ENCODE measurements around the gene IL20RA.
"Not testable (repeated sequence)": the region's sequence is repeated elsewhere in the genome, so short reads cannot be mapped to it uniquely, and the experiment has no call there.

The IL20RA gene, protein sequence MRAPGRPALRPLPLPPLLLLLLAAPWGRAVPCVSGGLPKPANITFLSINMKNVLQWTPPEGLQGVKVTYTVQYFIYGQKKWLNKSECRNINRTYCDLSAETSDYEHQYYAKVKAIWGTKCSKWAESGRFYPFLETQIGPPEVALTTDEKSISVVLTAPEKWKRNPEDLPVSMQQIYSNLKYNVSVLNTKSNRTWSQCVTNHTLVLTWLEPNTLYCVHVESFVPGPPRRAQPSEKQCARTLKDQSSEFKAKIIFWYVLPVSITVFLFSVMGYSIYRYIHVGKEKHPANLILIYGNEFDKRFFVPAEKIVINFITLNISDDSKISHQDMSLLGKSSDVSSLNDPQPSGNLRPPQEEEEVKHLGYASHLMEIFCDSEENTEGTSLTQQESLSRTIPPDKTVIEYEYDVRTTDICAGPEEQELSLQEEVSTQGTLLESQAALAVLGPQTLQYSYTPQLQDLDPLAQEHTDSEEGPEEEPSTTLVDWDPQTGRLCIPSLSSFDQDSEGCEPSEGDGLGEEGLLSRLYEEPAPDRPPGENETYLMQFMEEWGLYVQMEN

DNA sequence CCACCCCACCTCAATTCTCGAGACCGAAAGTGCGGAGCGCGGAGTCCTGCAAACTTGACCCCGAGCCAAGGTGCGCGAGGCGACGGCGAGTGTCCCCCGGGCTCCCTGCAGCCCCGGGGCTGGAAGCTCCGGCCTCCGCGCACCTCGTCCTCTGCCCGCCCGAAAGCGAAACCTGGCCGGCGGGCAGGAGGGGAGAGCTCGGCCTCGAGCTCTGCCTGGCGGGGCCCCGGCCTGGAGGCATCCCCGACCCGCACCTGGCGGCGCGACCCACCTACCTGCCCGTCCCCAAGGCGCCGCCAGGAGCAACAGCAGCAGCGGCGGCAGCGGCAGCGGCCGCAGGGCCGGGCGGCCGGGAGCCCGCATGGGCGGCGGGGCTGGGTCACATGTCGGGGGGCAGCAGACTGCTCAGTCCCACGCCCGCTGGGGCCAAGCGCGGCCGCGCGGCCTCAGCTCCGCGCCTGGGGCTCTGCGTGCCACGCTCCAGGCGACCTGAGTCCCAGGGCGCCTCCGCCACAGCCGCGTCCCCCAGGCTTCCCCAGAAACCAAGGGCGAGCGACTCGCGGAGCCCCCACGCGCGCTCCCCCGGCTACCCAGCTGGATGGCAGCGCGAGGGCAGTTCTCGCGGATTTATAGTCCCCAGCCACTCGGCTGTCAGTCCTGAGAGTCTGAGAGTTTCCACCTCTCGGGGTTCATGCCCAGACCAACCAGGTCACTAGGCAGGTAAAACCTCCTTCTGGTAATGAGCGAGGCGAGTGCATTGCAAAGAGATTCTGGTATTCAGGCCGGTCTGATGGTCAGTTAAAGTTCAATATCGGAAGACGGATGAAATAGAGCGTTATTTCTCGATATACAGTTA is at the start of gene IL20RA:
TSS of gene IL20RA (minus strand) at position 600 of the 856 bp plus-strand sequence. CDS start at position 363, 237 bp downstream.
- peak in 1 of 2 donors; percentile 2 for DNase-seq (ENCODE audit: low read depth in 2 of 2)

DNA sequence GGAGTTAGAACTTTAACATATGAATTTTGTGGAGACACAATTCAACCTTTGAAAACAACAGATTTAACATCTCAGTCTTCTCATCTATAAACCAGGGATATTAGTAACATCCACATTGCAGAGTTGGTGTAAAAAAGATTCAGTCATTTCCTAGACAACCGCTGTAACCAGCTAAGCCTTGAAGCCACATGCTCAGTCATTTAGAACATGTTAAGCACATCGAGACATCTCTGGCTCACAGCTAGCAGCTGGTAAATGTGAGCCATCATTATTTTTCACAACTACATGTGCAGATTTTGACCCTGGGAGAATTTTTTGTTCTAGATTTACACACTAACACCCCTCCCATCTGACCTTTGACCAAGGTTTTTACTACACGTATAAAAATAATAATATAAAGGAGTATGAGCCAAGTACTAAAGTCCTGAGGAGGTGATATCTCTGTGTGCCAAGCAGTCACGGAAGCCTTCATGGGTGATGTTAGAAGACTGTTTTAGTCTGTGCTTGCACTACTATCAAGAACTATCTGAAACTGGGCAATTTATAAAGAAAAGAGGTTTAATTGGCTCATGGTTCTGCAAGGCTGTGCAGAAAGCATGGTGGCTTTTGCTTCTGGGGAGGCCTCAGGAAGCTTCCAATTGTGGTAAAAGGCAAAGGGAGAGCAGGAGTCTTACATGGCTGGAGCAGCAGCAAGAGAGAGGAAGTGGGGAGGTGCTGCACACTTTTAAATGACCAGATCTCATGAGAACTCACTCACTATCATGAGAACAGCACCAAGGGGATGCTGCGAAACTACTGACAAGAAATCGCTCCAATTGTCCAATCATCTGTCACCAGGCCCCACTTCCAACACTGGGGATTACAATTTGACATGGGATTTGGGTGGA is 48.7 kb upstream of the IL20RA start:
- DNase-seq (ENCODE audit: low read depth in 2 of 2): no peak

DNA sequence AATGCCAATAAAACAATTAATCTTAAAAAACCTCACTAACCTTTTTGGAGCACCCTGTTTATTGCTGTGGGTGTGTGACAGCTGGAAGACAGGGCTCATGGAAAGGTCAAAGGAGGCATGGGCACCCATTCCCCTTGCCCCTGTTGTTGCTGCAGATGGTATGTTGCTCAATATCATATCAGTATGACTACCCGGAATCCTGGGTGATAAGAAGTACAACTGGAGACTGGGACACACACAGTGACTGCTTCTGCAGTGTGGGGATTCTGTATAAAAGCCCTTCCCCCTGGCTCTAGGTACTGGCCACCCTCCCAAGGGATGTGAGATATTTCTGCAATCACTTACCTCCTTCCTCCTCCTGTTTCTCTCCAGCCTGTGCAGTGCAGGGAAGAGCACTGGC is 47.3 kb upstream of the IL20RA start:
- no peak for DNase-seq (ENCODE audit: low read depth in 2 of 2)

DNA sequence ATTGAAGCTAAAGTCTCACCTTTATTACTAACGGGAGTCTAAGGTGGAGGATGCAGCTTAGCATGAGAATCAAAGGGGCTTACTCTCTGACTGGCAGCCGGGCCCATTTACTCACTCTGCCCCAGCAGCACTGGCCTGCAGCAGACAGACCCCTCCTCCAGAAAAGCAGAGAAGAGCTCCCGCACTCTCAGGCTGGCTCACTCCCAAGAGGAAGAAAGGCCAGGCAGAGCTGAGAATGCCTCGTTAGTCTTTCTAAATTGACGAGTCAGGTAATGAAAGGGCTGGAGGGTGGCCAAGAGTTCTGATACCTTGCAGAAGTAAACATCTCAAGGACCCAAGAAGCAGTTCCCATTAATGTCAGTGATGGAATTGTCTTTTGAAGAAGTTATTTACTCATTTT is 44.5 kb upstream of the IL20RA start:
- DNase-seq (ENCODE audit: low read depth in 2 of 2): no peak

DNA sequence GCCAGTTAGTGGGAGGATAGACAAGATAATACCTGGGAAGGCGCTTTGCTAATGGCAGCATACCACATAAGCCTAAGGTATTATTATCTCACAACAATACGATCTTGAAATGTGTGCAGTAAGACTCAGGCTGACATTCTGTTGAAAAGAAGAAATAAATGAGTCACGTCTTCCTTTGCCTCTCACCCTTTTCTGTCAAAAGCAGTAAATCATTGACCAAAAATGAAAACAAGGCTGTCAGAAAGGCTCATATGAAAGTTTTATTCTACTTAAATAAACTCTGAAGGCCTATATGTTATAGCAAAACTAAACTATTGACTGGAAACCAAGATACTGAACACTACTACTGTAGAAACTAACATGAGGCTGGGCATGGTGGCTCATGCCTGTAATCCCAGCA is 43.1 kb upstream of the IL20RA start:
- DNase-seq (ENCODE audit: low read depth in 2 of 2): no peak

DNA sequence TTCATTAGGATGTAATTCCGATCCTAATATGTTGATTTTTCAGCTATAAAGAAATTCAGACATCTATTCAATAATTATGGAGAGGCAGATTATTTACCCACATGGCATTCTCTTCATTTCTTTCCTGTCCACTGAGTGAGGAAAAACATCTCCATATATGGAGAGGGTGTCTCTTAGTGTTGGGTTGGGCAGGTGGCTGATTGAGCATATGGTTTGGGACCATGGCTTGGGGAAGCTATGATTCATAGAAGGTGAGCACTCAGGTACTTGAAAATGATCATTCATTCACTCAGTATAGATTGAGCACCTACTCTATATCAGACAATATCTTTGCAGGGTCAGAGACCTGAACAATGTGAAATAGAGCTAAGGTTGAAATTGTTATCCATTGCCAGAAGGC is 41.3 kb upstream of the IL20RA start:
- DNase-seq (ENCODE audit: low read depth in 2 of 2): no peak

DNA sequence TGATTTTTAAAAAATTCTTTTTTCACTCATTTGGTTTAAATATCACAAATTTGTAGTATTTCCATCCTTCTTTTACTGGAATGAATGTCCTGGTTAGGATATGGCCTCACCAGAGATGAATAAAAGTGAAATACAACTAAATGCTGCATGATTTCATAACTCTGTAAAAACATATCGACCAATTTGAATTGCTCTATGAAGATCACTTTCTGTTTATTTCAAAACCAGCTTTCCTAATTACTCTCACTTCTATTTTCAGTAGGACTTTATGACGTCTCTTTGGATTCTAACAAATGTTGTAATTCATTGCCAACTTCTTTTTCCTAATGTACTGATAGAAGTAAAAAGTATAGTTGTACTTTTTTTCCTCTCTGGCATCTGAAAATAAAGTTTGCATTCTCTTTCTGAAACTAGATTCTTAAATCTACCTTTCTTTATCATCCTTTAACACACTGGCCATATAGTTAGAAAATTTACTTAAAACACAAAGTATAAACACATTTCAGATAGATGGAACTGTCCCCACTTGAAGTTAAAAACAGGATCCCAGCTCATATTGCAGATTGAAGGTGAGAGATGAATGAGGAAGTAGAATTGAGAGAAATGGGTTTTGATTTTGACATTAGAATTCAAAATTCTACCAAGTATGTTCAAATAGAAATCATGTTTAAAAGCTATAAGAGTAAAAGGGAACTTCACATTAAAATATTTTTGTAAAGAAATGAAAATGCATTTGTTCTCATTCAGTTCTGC is 40.3 kb upstream of the IL20RA start:
- no peak for DNase-seq (ENCODE audit: low read depth in 2 of 2)

DNA sequence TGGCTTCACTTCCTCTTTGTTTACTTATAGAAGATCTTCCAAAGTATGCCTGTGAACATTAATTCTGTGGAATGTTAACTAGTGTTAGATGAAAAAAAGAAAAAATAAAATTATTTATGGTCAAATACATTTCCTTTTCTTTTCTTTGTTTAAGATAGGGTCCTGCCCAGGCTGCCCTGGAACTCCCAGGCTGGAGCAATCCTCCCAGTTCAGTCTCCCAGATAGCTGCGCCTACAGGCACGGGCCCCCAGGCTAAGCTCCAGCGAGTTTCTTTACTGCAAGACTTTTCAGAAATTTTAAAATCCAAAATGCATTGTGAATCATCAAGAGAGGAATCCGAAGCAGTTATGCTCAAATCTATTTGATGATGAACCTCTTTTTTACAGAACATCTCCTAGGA is 39.3 kb upstream of the IL20RA start:
- DNase-seq (ENCODE audit: low read depth in 2 of 2): no peak

DNA sequence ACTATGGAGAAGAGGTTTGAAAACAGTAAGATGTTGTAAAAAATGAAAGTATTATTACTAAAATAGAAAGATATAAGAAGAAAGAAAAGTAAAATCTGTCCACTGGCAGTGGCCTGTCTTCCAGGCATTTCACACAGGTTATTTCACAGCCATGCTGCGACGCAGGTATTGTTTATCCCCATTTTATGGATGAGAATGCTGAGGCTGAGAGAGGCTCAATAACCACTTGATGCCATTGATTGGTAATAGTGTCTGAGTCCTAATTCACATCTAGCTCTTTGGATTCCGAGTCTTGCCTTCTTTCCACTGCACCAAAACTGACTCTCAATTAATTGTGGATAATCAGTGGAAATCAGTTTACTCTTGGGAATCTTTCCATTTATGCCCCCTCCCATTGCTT is 37.2 kb upstream of the IL20RA start:
- DNase-seq (ENCODE audit: low read depth in 2 of 2): no peak

DNA sequence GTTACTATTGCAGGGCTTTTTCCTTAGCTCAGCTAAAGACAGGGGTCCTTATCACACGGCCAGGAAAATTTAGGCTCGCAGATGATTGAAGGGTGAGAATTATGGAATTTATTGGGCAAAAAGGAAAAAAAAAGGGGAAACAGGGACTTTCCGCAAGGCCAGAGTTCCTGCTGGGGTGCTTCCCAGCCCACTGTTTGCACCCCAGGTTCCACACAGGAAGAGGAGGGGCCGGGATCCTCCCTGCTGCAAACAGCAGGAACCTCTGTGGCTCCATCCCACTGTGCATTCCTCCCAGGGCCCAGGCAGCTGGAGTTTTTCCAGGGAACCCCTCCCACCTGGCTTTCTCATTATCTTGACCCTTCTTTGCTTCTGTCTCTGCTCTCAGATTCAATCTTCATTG is 35.9 kb upstream of the IL20RA start:
- no peak for DNase-seq (ENCODE audit: low read depth in 2 of 2)

DNA sequence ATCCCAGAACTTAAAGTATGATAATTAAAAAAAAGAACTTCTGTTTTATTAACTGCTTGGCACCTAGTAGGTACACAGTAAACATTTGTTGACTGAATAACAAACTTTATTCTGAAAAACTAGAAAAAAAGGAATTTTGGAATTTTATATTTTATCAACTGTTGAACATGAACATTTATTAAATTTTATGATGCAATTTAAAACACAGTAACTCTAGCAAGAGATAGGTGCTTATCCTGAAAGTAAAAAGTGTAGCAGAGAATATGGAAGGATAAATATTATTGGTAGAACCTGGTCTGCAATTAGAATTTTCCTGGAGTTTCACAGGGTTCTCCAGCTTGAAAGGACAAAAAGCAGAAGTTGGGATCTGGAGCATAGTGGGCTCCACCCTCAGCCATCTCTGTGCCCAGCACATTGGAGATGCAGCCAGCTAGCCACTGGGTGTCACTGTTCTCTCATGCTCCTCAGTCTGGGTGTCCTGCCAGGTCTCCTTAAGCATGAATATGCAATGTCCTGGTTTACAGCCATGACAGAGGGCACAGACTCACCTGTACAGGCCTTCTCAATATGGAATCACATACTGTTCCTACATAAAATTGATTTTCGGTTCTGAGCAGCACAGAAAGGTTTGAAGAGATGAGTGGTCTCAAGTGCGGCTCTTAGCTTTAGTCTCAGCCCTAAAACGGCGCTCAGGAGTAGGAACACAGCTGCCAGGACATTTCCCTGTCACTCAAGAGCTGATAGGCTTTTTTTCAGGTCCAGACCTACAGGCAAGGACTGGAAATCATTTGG is 31.7 kb upstream of the IL20RA start:
- DNase-seq (ENCODE audit: low read depth in 2 of 2): peak; percentile 21 to 40

DNA sequence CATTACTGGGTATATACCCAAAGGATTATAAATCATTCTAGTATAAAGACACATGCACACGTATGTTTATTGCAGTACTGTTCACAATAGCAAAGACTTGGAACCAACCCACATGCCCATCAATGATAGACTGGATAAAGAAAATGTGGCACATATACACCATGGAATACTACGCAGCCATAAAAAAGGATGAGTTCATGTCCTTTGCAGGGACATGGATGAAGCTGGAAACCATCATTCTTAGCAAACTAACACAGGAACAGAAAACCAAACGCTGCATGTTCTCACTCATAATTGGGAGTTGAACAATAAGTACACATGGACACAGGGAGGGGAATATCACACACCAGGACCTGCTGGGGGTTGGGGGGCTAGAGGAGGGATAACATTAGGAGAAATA is 31.0 kb upstream of the IL20RA start:
- DNase-seq (ENCODE audit: low read depth in 2 of 2): not testable (repeated sequence)

DNA sequence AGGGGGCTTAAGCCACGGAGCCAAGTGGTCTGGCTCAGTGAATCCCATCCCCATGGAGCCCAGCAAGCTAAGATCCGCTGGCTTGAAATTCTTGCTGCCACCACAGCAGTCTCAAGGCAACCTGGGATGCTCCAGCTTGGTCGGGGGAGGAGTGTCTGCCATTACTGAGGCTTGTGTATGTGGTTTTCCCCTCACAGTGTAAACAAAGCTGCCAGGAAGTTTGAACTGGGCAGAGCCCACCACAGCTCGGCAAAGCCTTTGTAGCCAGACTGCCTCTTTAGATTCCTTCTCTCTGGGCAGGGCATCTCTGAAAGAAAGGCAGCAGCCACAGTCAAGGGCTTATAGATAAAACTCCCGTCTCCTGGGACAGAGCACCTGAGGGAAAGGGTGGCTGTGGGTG is 25.5 kb upstream of the IL20RA start:
- no peak for DNase-seq (ENCODE audit: low read depth in 2 of 2)

DNA sequence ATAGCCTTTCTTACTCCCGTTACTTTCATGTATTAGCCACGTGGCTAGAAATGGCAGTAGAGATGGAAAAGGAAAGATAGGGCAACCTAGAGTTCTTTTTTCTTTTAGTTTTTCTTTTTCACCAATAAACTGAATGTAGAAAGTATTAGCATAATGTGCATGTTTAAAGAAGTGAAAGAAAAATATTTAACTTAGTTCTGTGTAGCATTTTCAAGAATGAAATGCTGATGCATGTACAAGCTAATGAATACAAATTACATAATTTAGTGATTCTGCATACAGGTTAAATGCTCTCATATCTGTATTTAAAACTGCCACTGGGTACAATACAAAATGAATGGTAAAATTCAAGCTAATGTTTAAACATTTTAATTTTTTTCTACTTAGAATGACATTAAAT is 22.6 kb upstream of the IL20RA start:
- DNase-seq (ENCODE audit: low read depth in 2 of 2): no peak

DNA sequence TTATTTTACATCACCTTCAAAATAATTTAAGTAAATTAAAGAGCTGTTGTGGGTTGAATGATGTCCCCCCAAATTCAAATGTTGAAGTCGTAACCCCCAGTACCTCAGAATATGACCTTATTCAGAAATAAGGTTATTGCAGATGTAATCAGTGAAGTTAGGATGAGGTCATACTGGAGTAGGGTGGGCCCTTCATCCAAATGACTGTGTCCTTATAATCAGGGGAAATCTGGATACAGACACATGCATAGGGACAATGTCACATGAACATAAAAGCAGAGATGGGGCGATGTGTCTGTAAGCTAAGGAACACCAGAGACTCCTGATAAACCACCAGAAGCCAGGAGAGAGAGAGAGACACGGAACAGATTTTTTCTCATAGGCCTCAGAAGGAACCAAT is 13.3 kb upstream of the IL20RA start:
- DNase-seq (ENCODE audit: low read depth in 2 of 2): no peak

DNA sequence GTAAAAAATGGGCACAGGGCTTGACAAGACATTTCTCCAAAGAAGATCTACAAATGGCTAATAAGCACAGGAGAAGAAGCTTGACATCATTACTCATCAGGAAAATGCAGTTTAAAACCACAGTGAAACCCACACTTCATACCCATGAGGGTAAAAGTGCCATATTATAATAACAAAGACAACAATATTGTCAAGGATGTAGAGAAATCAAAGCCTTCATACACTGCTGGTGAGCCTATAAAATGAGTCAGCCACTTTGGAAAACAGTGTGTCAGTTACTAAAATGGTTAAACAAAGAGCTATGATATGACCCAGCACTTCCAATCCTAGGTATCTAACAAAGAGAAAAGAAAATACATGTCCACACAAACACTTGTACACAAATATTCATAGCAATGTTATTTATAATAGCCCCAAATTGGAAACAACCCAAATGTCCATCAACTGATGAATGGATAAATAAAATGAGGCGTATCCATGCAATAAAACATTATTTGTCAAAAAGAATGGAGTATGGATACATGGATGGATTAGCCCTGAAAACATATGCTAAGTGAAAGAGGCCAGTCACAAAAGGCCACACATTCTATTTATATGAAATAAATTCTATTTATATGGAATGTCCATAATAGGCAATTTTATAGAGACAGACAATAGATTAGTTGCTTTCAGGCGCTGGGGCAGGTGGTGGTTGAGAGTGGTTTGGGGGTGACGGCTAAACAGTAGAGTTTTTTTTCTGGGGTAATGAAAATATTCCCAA is 11.5 kb upstream of the IL20RA start:
- no peak for DNase-seq (ENCODE audit: low read depth in 2 of 2)

DNA sequence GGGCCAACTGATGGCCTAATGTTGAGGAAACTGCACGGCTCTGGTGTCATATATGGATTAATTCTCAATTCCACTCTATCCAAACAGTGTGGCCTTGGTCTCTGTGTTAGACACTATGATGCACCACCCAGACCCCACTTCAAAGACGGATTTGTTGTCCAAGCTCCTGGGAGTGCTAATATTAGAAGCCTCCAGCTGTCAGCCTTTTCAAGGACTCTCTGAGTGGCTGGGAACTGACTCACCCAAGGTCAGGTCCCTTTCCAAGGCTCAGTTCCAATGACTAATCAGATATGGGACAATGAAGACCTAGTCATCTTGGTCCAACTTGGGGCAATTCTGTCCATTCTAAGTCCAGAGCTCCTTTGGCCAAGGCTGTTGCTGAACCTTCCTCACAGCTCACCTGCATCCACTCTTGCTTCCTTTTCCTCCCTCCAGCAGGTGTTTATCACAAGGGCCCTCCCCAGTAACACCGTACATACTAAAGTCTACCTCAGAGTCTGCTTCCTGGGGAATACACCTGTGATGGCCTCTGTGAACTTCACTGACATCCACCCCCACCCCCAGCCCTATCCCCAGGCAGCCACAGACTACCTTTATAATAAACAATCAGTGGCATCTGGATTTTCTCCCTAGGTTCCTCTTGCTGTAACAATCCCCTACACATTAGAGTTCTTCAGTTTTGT is 7.2 kb upstream of the IL20RA start:
- DNase-seq (ENCODE audit: low read depth in 2 of 2): no peak

DNA sequence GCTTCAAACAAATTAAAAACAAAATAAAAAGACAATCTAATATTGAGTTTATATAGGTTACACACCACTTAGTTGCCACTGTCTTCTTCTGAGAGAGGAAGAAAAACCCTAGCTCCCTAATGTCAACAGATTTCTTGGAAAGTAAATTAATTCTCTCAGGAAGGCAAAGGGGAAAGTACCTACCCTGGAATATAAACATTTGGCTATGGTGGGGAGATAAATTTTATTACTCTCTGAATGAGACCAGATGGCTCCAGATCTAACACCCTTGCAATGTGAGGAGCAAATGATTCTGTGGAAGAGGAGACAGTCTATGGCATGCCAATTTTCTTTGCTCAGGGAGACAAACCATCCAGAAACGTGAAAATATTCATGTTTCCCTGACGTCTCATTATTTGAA is 4.3 kb upstream of the IL20RA start:
- no peak for DNase-seq (ENCODE audit: low read depth in 2 of 2)
